Measurements from ENCODE around the gene TBC1D23. TPM values are rescaled to one million over a fixed set of nuclear protein-coding genes. Genes with fewer than 3 reads are reported as not detected.

TBC1D23 gene
- total RNA-seq, 1 donor from 2014 or later = 62.2 TPM

DNA sequence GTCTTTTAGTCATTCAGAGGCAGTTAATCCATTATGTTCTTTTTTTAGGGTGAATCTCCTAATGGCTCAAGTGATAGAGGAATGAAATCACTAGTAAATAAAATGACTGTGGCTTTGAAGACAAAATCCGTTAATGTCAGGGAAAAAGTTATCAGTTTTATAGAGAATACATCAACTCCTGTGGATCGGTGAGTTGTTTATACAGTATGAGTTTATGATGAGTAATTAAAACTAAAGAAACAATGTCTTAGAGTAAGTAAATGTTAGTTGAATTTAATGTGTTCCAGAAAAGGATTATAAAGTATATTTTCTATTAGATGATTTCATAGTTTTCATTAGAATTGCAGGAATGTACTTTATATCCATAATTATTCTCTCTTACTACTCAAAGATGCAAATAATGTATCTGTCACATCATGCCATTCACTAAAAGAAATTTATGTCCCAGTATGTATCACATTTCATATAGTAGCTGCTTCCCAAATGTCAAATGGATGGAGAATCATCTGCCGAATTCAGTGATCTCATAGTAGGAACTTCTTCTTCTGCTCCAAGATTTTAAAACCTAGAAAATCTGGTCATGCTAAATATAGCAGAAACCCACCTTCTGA is 49.7 kb downstream of the TBC1D23 start:
- FAIRE-seq = no peak
- no peak overlapping the region for H3K9ac ChIP-seq (ENCODE audit: low read length)
- TF ChIP-seq CTCF (IDR thresholded peaks at IDR 0.05; ENCODE audit: insufficient read depth, low read depth, low read length) (no peak), EZH2 (IDR thresholded peaks at IDR 0.05; ENCODE audit: insufficient read depth, low read length) (no peak)
- H3K79me2 ChIP-seq (ENCODE audit: insufficient read depth, low read length) = no peaks in the 10 kb centered on the region
- H3K27me3 ChIP-seq (ENCODE audit: insufficient read depth, low read length) = no peaks in the 10 kb centered on the region
- no peak overlapping the region for H3K27ac ChIP-seq (ENCODE audit: low read depth, low read length)
- H2AFZ ChIP-seq (ENCODE audit: low read depth, low read length) = no peak overlapping the region
- H3K9me3 Mint-ChIP-seq (ENCODE audit: unreplicated experiment) = no peaks in the 10 kb centered on the region
- DNase-seq (ENCODE audit: low read depth) = no peak
- H3K27me3 Mint-ChIP-seq (ENCODE audit: low read depth, unreplicated experiment) = no peaks in the 10 kb centered on the region
- H4K20me1 ChIP-seq (ENCODE audit: insufficient read depth, low read length) = no peaks in the 10 kb centered on the region
- H3K4me3 ChIP-seq (ENCODE audit: insufficient read depth, low read depth, low read length) = no peak overlapping the region
- peaks cover 4% of the 10 kb centered on the region for H3K36me3 Mint-ChIP-seq (ENCODE audit: low read depth, unreplicated experiment)
- H3K4me2 ChIP-seq (ENCODE audit: low read length) = no peak overlapping the region
- no peaks in the 10 kb centered on the region for H3K4me1 ChIP-seq (ENCODE audit: insufficient read depth, low read length)
- no peaks in the 10 kb centered on the region for H3K9me3 ChIP-seq (ENCODE audit: insufficient read depth, low read depth, low read length)
- peaks cover 5% of the 10 kb centered on the region for H3K4me1 Mint-ChIP-seq (ENCODE audit: low read depth, unreplicated experiment)
- no peak overlapping the region for H3K4me3 Mint-ChIP-seq (ENCODE audit: unreplicated experiment)
- H3K27ac Mint-ChIP-seq (ENCODE audit: unreplicated experiment) = peak overlapping the region; percentile 8
- H3K36me3 ChIP-seq (ENCODE audit: insufficient read depth, low read length) = peaks cover 37% of the 10 kb centered on the region

DNA sequence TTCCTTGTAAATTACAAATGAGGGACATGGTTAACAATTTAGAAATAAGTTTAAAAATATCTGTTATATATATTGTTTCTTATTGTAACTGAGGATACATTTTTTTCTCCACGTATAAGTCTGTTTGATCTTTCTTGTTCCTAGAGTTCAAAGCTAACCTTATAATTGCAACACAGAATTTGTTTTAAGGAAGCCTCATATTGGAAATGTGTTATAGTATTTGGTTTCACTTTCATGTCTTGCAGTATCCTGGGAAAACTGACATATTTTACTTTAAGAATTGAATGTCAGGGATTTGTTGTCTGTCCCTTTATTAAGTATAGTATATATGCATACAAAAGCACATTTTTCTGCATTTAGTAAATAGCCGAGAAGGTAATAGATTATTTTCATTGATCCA is 50.2 kb downstream of the TBC1D23 start:
- Histone ChIP-seq H3K9me3 (ENCODE audit: insufficient read depth, low read depth, low read length) (no peaks in the 10 kb centered on the region), H3K27ac (ENCODE audit: low read depth, low read length) (no peak overlapping the region), H3K9ac (ENCODE audit: low read length) (no peak overlapping the region), H3K4me2 (ENCODE audit: low read length) (no peak overlapping the region), H3K4me3 (ENCODE audit: insufficient read depth, low read depth, low read length) (no peak overlapping the region), H4K20me1 (ENCODE audit: insufficient read depth, low read length) (no peaks in the 10 kb centered on the region), H3K36me3 (ENCODE audit: insufficient read depth, low read length) (peaks cover 41% of the 10 kb centered on the region), H3K4me1 (ENCODE audit: insufficient read depth, low read length) (no peaks in the 10 kb centered on the region), H3K27me3 (ENCODE audit: insufficient read depth, low read length) (no peaks in the 10 kb centered on the region), H3K79me2 (ENCODE audit: insufficient read depth, low read length) (no peaks in the 10 kb centered on the region), H2AFZ (ENCODE audit: low read depth, low read length) (no peak overlapping the region)
- Mint-ChIP-seq H3K27me3 (ENCODE audit: low read depth, unreplicated experiment) (no peaks in the 10 kb centered on the region), H3K4me1 (ENCODE audit: low read depth, unreplicated experiment) (peaks cover 5% of the 10 kb centered on the region), H3K36me3 (ENCODE audit: low read depth, unreplicated experiment) (peaks cover 4% of the 10 kb centered on the region), H3K4me3 (ENCODE audit: unreplicated experiment) (no peak overlapping the region), H3K27ac (ENCODE audit: unreplicated experiment) (no peak overlapping the region), H3K9me3 (ENCODE audit: unreplicated experiment) (no peaks in the 10 kb centered on the region)
- FAIRE-seq = no peak
- no peak for DNase-seq (ENCODE audit: low read depth)
- TF ChIP-seq CTCF (IDR thresholded peaks at IDR 0.05; ENCODE audit: insufficient read depth, low read depth, low read length) = no peak
- TF ChIP-seq EZH2 (IDR thresholded peaks at IDR 0.05; ENCODE audit: insufficient read depth, low read length) = no peak

DNA sequence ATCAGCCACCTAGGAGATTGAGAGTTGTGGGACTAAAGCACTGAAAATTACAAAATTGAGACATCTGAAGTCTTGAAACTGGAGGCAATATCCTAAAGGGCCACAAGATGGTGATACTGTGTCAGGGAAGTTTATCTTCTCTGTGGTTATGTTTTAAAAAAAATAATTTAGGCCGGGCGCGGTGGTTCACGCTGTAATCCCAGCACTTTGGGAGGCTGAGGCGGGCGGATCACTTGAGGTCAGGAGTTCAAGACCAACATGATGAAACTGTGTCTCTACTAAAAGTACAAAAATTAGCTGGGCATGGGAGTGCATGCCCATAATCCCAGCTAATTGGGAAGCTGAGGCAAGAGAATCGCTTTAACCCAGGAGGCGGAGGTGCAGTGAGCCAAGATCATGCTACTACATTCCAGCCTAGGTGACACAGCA is 55.9 kb downstream of the TBC1D23 start:
- no peaks in the 10 kb centered on the region for H3K9me3 Mint-ChIP-seq (ENCODE audit: unreplicated experiment)
- FAIRE-seq = peak; percentile 80
- peaks cover 4% of the 10 kb centered on the region for H3K36me3 Mint-ChIP-seq (ENCODE audit: low read depth, unreplicated experiment)

More for the DNA sequence above, 55.9 kb downstream of the TBC1D23 start:
- peak overlapping the region; percentile 26 for H3K27ac Mint-ChIP-seq (ENCODE audit: unreplicated experiment)
- H3K9ac ChIP-seq (ENCODE audit: low read length) = no peak overlapping the region
- H2AFZ ChIP-seq (ENCODE audit: low read depth, low read length) = no peak overlapping the region
- peak overlapping the region; percentile 13 for H3K4me2 ChIP-seq (ENCODE audit: low read length)
- H3K4me1 Mint-ChIP-seq (ENCODE audit: low read depth, unreplicated experiment) = peaks cover 6% of the 10 kb centered on the region
- H3K4me3 Mint-ChIP-seq (ENCODE audit: unreplicated experiment) = no peak overlapping the region
- H3K79me2 ChIP-seq (ENCODE audit: insufficient read depth, low read length) = no peaks in the 10 kb centered on the region
- no peak overlapping the region for H3K27ac ChIP-seq (ENCODE audit: low read depth, low read length)
- H4K20me1 ChIP-seq (ENCODE audit: insufficient read depth, low read length) = no peaks in the 10 kb centered on the region
- H3K9me3 ChIP-seq (ENCODE audit: insufficient read depth, low read depth, low read length) = no peaks in the 10 kb centered on the region
- H3K27me3 ChIP-seq (ENCODE audit: insufficient read depth, low read length) = no peaks in the 10 kb centered on the region
- TF ChIP-seq CTCF (IDR thresholded peaks at IDR 0.05; ENCODE audit: insufficient read depth, low read depth, low read length) = peak; percentile 60
- no peak for TF ChIP-seq EZH2 (IDR thresholded peaks at IDR 0.05; ENCODE audit: insufficient read depth, low read length)
- H3K36me3 ChIP-seq (ENCODE audit: insufficient read depth, low read length) = peaks cover 33% of the 10 kb centered on the region
- H3K27me3 Mint-ChIP-seq (ENCODE audit: low read depth, unreplicated experiment) = no peaks in the 10 kb centered on the region
- no peak overlapping the region for H3K4me3 ChIP-seq (ENCODE audit: insufficient read depth, low read depth, low read length)
- DNase-seq (ENCODE audit: low read depth) = peak; percentile 39
- H3K4me1 ChIP-seq (ENCODE audit: insufficient read depth, low read length) = no peaks in the 10 kb centered on the region

Data from astrocyte (in vitro differentiated cells and primary cell).